GM18519 (cell line): ENCODE measurements around the gene LRBA.

Source experiments
- ATAC-seq: cut with Tn5 transposase; IDR thresholded peaks from one replicate; pipeline ENCODE4 v1.9.1; 2021; ENCODE audit warnings: mild to moderate bottlenecking, moderate library complexity; ENCODE audit not compliant: unreplicated experiment, low FRiP score

The LRBA gene

GRCh38 chr4:150820409-150820808 is 194.7 kb downstream of the LRBA start:
- no peak for ATAC-seq

GRCh38 chr4:150818661-150819060 is 196.4 kb downstream of the LRBA start:
- ATAC-seq, result no peak

GRCh38 chr4:150817804-150818528 is 197.1 kb downstream of the LRBA start:
- ATAC-seq, result no peak

- ATAC-seq, result no peak
Observed at GRCh38 chr4:150817017-150817416, 198.1 kb downstream of the LRBA start.

- ATAC-seq, result no peak
Observed at GRCh38 chr4:150816491-150816890, 198.6 kb downstream of the LRBA start.

- no peak for ATAC-seq
Observed at GRCh38 chr4:150814873-150815272, 200.2 kb downstream of the LRBA start.

- ATAC-seq, result no peak
Observed at GRCh38 chr4:150805183-150806025, 209.7 kb downstream of the LRBA start.

GRCh38 chr4:150801833-150802232 is 213.3 kb downstream of the LRBA start:
- no peak for ATAC-seq

GRCh38 chr4:150799207-150799606 is 215.9 kb downstream of the LRBA start:
- no peak for ATAC-seq

GRCh38 chr4:150794706-150795105 is 220.4 kb downstream of the LRBA start:
- ATAC-seq, result no peak

- ATAC-seq, result no peak
Observed at GRCh38 chr4:150789864-150790263, 225.2 kb downstream of the LRBA start.

GRCh38 chr4:150784939-150785338 is 230.1 kb downstream of the LRBA start:
- ATAC-seq, result no peak

- no peak for ATAC-seq
Observed at GRCh38 chr4:150784305-150784704, 230.8 kb downstream of the LRBA start.

GRCh38 chr4:150782921-150783320 is 232.2 kb downstream of the LRBA start:
- no peak for ATAC-seq

- no peak for ATAC-seq
Observed at GRCh38 chr4:150782311-150782710, 232.8 kb downstream of the LRBA start.

- ATAC-seq, result no peak
Observed at GRCh38 chr4:150781191-150781590, 233.9 kb downstream of the LRBA start.

- ATAC-seq, result no peak
Observed at GRCh38 chr4:150779707-150780106, 235.4 kb downstream of the LRBA start.

GRCh38 chr4:150773729-150774449 is 241.2 kb downstream of the LRBA start:
- no peak for ATAC-seq

GRCh38 chr4:150773032-150773431 is 242.1 kb downstream of the LRBA start:
- ATAC-seq, result no peak

GRCh38 chr4:150771382-150771781 is 243.7 kb downstream of the LRBA start:
- no peak for ATAC-seq

- no peak for ATAC-seq
Observed at GRCh38 chr4:150769845-150770244, 245.2 kb downstream of the LRBA start.
